ENCODE measurements around the gene USE1. TPM values are rescaled to one million over a fixed set of nuclear protein-coding genes. Genes with fewer than 3 reads are reported as not detected.

Gene USE1
- total RNA-seq, 1 donor from 2014 or later = 12.9 TPM

GRCh38 chr19:17205237-17206140 is 9.7 kb upstream of the USE1 start:
- DNase-seq (ENCODE audit: low read depth in 2 of 2) = peak; percentile 74 to 84

- no peak for DNase-seq (ENCODE audit: low read depth in 2 of 2)
Observed at GRCh38 chr19:17206736-17207581, 8.2 kb upstream of the USE1 start.

- peak; percentile 39 to 61 for DNase-seq (ENCODE audit: low read depth in 2 of 2)
Observed at GRCh38 chr19:17209126-17210036, 5.8 kb upstream of the USE1 start.

- DNase-seq (ENCODE audit: low read depth in 2 of 2) = no peak
Observed at GRCh38 chr19:17210296-17210695, 4.9 kb upstream of the USE1 start.

GRCh38 chr19:17211547-17212446 is 3.4 kb upstream of the USE1 start:
- DNase-seq (ENCODE audit: low read depth in 2 of 2) = no peak

GRCh38 chr19:17213334-17213733 is 1.8 kb upstream of the USE1 start:
- no peak for DNase-seq (ENCODE audit: low read depth in 2 of 2)

- no peak for DNase-seq (ENCODE audit: low read depth in 2 of 2)
Observed at GRCh38 chr19:17214508-17215126, 540 bp upstream of the USE1 start.

GRCh38 chr19:17216058-17216670 is 1.0 kb downstream of the USE1 start:
- DNase-seq (ENCODE audit: low read depth in 2 of 2) = no peak

- no peak for DNase-seq (ENCODE audit: low read depth in 2 of 2)
Observed at GRCh38 chr19:17219286-17219685, 4.1 kb downstream of the USE1 start.

- DNase-seq (ENCODE audit: low read depth in 2 of 2) = peak in 1 of 2 donors; percentile 76
Observed at GRCh38 chr19:17220207-17220758, 5.1 kb downstream of the USE1 start.

GRCh38 chr19:17225053-17225452 is 9.9 kb downstream of the USE1 start:
- DNase-seq (ENCODE audit: low read depth in 2 of 2) = no peak

GRCh38 chr19:17226002-17226933 is 11.1 kb downstream of the USE1 start, which contains the start of gene OCEL1:
TSS of gene OCEL1 (plus strand) at chr19:17226226. CDS start at chr19:17226248, 22 bp downstream.
- DNase-seq (ENCODE audit: low read depth in 2 of 2) = peak; percentile 98 to 99

- DNase-seq (ENCODE audit: low read depth in 2 of 2) = no peak
Observed at GRCh38 chr19:17227798-17228367, 12.7 kb downstream of the USE1 start.

- DNase-seq (ENCODE audit: low read depth in 2 of 2) = no peak
Observed at GRCh38 chr19:17229890-17230289, 14.7 kb downstream of the USE1 start.

GRCh38 chr19:17232258-17232657 is 17.1 kb downstream of the USE1 start:
- no peak for DNase-seq (ENCODE audit: low read depth in 2 of 2)

GRCh38 chr19:17234911-17235299 is 19.7 kb downstream of the USE1 start:
- peak; percentile 35 to 52 for DNase-seq (ENCODE audit: low read depth in 2 of 2)

- peak; percentile 84 to 91 for DNase-seq (ENCODE audit: low read depth in 2 of 2)
Observed at GRCh38 chr19:17235300-17235970, 20.3 kb downstream of the USE1 start.

Data from lung microvascular endothelial cell (primary cell).